Breast epithelium (tissue), 4 donors: ENCODE data around the gene SYT1. TPM values are rescaled to one million over a fixed set of nuclear protein-coding genes. Genes with fewer than 3 reads are reported as not detected.

Source experiments
- DNase-seq, 2 donors: peaks; one replicate each; pipeline ENCODE4 v3.0.0-alpha.2; 2019; ENCODE audit warnings: low spot score in 2 of 2
- H3K27ac ChIP-seq, 2 donors: fragments of 200-600 bp; sonication (generic) in 1 of 2; one replicate each; pipeline ENCODE4 v1.5.1; 2016 to 2019; ENCODE audit warnings: mild to moderate bottlenecking in 1 of 2
- H3K27me3 ChIP-seq, 2 donors: fragments of 200-600 bp; sonication (generic) in 1 of 2; one replicate each; pipeline versions ENCODE4 v1.5.1 to v1.6.0; 2017 to 2019; ENCODE audit warnings: control low read depth in 1 of 2, mild to moderate bottlenecking in 1 of 2
- H3K36me3 ChIP-seq: fragments of 200-600 bp; one replicate; pipeline ENCODE4 v1.5.1; 2019
- H3K4me1 ChIP-seq, 2 donors: fragments of 200-600 bp; sonication (generic); one replicate each; pipeline ENCODE4 v1.5.1; 2016 to 2019; ENCODE audit warnings: control low read depth in 1 of 2
- H3K4me3 ChIP-seq, 3 donors: fragments of 200-600 bp; sonication (generic); 1 replicate in 2 of 3; 2 replicates in 1 of 3; pipeline ENCODE4 v1.5.1; 2016 to 2019; ENCODE audit warnings: mild to moderate bottlenecking in 3 of 3, moderate library complexity in 2 of 3
- H3K9me3 ChIP-seq, 2 donors: fragments of 200-600 bp; sonication (generic) in 1 of 2; one replicate each; pipeline ENCODE4 v1.5.1; 2016 to 2019; ENCODE audit warnings: control low read depth in 1 of 2
- CTCF ChIP-seq, 3 donors: fragments of 450-650 bp; IDR thresholded peaks; one replicate each; pipeline ENCODE4 v1.5.1; 2016 to 2017; ENCODE audit warnings: antibody characterized with exemption in 3 of 3, mild to moderate bottlenecking in 3 of 3, moderate library complexity in 3 of 3
- POLR2A ChIP-seq: fragments of 450-650 bp; IDR thresholded peaks from one replicate; pipeline ENCODE4 v1.6.1; 2016; ENCODE audit warnings: antibody characterized with exemption, mild to moderate bottlenecking, moderate library complexity
- POLR2AphosphoS5 ChIP-seq, 3 donors: sonication (generic); formaldehyde crosslinking; IDR thresholded peaks; one replicate each; pipeline ENCODE4 v1.6.1; 2017; ENCODE audit warnings: antibody characterized with exemption in 3 of 3
- intact Hi-C: fragments of 100-400 bp; cut with DNase I; formaldehyde crosslinking; loops from one replicate; pipeline ENCODE4 v1.15.1; 2023; ENCODE audit warnings: low total_unique reads
- total RNA-seq, 3 donors: library from RNA; depleted of rRNA; stranded (reverse); fragments of >200 nt; gene quantifications; one replicate each; pipeline ENCODE4 v1.1.0, GENCODE V29; 2016

SYT1 gene
- total RNA-seq, 3 donors from 2014 or later = 1.1 to 2.3 (median 1.6) TPM

- no peak for DNase-seq
- no peak for TF ChIP-seq CTCF (IDR thresholded peaks at IDR 0.05)
- TF ChIP-seq POLR2AphosphoS5 (IDR thresholded peaks at IDR 0.05) = no peak
- no peak for TF ChIP-seq POLR2A
- Histone ChIP-seq H3K9me3 (no peaks in the 10 kb centered on the region), H3K36me3 (no peaks in the 10 kb centered on the region), H3K27me3 (no peaks in the 10 kb centered on the region), H3K27ac (no peak overlapping the region), H3K4me1 (no peaks in the 10 kb centered on the region), H3K4me3 (no peak overlapping the region)
- intact Hi-C loops = no loop called here
These were observed 234.0 kb downstream of the SYT1 start for GRCh38 chr12:79098530-79098929.

GRCh38 chr12:79108962-79109361, 244.4 kb downstream of the SYT1 start:
- DNase-seq = no peak

GRCh38 chr12:79114896-79115295, 250.3 kb downstream of the SYT1 start:
- no peak overlapping the region for H3K27ac ChIP-seq
- no peaks in the 10 kb centered on the region for H3K36me3 ChIP-seq
- TF ChIP-seq POLR2AphosphoS5 (IDR thresholded peaks at IDR 0.05) (no peak), POLR2A (no peak), CTCF (IDR thresholded peaks at IDR 0.05) (no peak)
- intact Hi-C loops = no loop called here
- H3K4me1 ChIP-seq = no peaks in the 10 kb centered on the region
- H3K4me3 ChIP-seq = no peak overlapping the region
- DNase-seq = no peak
- no peaks in the 10 kb centered on the region for H3K27me3 ChIP-seq
- no peaks in the 10 kb centered on the region for H3K9me3 ChIP-seq

More at GRCh38 chr12:79108962-79109361, 244.4 kb downstream of the SYT1 start:
- Histone ChIP-seq H3K4me3 (no peak overlapping the region), H3K27me3 (no peaks in the 10 kb centered on the region), H3K27ac (no peak overlapping the region), H3K4me1 (no peaks in the 10 kb centered on the region), H3K36me3 (no peaks in the 10 kb centered on the region), H3K9me3 (no peaks in the 10 kb centered on the region)
- intact Hi-C loops = no loop called here
- TF ChIP-seq POLR2AphosphoS5 (IDR thresholded peaks at IDR 0.05) = no peak
- TF ChIP-seq CTCF (IDR thresholded peaks at IDR 0.05) = no peak
- no peak for TF ChIP-seq POLR2A

- Histone ChIP-seq H3K36me3 (no peaks in the 10 kb centered on the region), H3K27me3 (no peaks in the 10 kb centered on the region), H3K9me3 (no peaks in the 10 kb centered on the region), H3K4me3 (no peak overlapping the region), H3K27ac (no peak overlapping the region), H3K4me1 (no peaks in the 10 kb centered on the region)
- no peak for DNase-seq
- intact Hi-C loops = no loop called here
- no peak for TF ChIP-seq POLR2AphosphoS5 (IDR thresholded peaks at IDR 0.05)
These were observed 251.2 kb downstream of the SYT1 start for GRCh38 chr12:79115743-79116142.

- Histone ChIP-seq H3K9me3 (no peaks in the 10 kb centered on the region), H3K27ac (no peak overlapping the region), H3K36me3 (no peaks in the 10 kb centered on the region), H3K4me3 (no peak overlapping the region), H3K27me3 (no peaks in the 10 kb centered on the region), H3K4me1 (no peaks in the 10 kb centered on the region)
- no peak for DNase-seq
- no peak for TF ChIP-seq CTCF (IDR thresholded peaks at IDR 0.05)
- TF ChIP-seq POLR2A = no peak
- no peak for TF ChIP-seq POLR2AphosphoS5 (IDR thresholded peaks at IDR 0.05)
- intact Hi-C loops = no loop called here
These were observed 255.2 kb downstream of the SYT1 start for GRCh38 chr12:79119796-79120195.

GRCh38 chr12:79121486-79121885, 256.9 kb downstream of the SYT1 start:
- intact Hi-C loops = no loop called here
- Histone ChIP-seq H3K27ac (no peak overlapping the region), H3K4me3 (no peak overlapping the region), H3K27me3 (no peaks in the 10 kb centered on the region), H3K36me3 (no peaks in the 10 kb centered on the region), H3K4me1 (no peaks in the 10 kb centered on the region), H3K9me3 (no peaks in the 10 kb centered on the region)
- TF ChIP-seq POLR2A (no peak), POLR2AphosphoS5 (IDR thresholded peaks at IDR 0.05) (no peak), CTCF (IDR thresholded peaks at IDR 0.05) (no peak)
- DNase-seq = no peak
